NB4 (cell line): ENCODE data around the gene PTEN.

Experiments
- CTCF ChIP-seq: IDR thresholded peaks from one replicate; pipeline ENCODE4 v1.5.1; 2012; ENCODE audit warnings: low read depth, low read length
- MAX ChIP-seq: IDR thresholded peaks from 2 replicates; pipeline ENCODE4 v1.6.1; 2011; ENCODE audit warnings: low read depth, low read length
- MYC ChIP-seq: IDR thresholded peaks from 2 replicates; pipeline ENCODE4 v1.6.1; 2011; ENCODE audit warnings: low read depth, low read length
- POLR2A ChIP-seq: IDR thresholded peaks from 2 replicates; pipeline ENCODE4 v1.6.1; 2011; ENCODE audit warnings: mild to moderate bottlenecking; ENCODE audit not compliant: insufficient read length; ENCODE audit errors: extremely low read depth

GRCh38 chr10:87921931-87922688, 58.7 kb downstream of the PTEN start:
- TF ChIP-seq POLR2A (no peak), CTCF (no peak), MAX (no peak), MYC (no peak)
